Measurements from ENCODE around the gene ZBTB20. TPM values are rescaled to one million over a fixed set of nuclear protein-coding genes. Genes with fewer than 3 reads are reported as not detected.

The ZBTB20 gene
- total RNA-seq, 2 donors from 2014 or later: 112 to 120 TPM

DNA sequence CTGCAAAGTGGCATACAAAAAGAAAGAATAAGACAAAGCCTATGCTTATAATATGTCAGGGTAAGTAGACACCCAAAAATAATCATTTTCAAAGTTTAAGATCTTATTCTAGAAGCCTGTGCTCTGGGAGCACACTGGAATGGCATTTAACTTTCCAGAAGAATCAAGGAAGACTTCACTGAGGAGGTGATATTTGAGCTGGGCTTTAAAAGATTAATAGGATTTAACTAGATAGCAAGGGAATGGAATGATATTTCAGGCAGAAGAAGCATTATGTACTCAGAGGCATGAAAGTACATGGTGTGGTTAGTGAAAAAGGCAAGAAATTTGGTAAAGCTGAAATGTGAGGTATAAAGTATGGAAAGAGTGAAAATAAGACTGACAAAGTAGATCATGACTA, 106.8 kb downstream of the ZBTB20 start:
- Histone ChIP-seq H3K36me3 (no peaks in the 10 kb centered on the region), H3K4me1 (ENCODE audit: control insufficient read depth in 1 of 2, low read depth in 2 of 2) (peaks cover 20 to 27% of the 10 kb centered on the region in 2 donors), H3K27me3 (replicated peaks; ENCODE audit: insufficient read depth) (no peaks in the 10 kb centered on the region), H3K27ac (no peak overlapping the region), H3K9me3 (no peaks in the 10 kb centered on the region), H3K4me3 (no peak overlapping the region)
- TF ChIP-seq, protein P1, sequence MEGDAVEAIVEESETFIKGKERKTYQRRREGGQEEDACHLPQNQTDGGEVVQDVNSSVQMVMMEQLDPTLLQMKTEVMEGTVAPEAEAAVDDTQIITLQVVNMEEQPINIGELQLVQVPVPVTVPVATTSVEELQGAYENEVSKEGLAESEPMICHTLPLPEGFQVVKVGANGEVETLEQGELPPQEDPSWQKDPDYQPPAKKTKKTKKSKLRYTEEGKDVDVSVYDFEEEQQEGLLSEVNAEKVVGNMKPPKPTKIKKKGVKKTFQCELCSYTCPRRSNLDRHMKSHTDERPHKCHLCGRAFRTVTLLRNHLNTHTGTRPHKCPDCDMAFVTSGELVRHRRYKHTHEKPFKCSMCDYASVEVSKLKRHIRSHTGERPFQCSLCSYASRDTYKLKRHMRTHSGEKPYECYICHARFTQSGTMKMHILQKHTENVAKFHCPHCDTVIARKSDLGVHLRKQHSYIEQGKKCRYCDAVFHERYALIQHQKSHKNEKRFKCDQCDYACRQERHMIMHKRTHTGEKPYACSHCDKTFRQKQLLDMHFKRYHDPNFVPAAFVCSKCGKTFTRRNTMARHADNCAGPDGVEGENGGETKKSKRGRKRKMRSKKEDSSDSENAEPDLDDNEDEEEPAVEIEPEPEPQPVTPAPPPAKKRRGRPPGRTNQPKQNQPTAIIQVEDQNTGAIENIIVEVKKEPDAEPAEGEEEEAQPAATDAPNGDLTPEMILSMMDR (IDR thresholded peaks at IDR 0.05): no peak
- DNase-seq (ENCODE audit: low spot score): no peak
- no peak for ATAC-seq (ENCODE audit: insufficient number of reproducible peaks, low FRiP score, low read depth)

DNA sequence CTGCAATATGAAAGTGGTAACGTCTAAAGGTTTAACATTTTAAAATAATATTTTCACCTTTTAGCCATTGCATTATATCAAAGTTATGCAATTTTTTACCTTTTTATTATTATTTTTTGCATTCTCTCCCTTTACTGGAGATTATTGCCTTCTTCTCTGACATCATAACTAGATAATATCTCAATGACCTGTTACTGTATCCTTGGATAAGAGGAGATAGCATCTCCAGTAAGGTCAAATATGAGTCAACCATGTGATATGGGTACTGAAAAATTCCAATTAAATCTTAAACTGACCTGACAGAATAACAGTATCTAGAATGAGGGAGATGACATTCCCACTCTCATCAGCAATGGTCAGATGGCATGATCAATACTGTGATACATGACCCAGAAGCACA, 108.3 kb downstream of the ZBTB20 start:
- Histone ChIP-seq H3K4me3 (no peak overlapping the region), H3K27me3 (replicated peaks; ENCODE audit: insufficient read depth) (no peaks in the 10 kb centered on the region), H3K4me1 (ENCODE audit: control insufficient read depth in 1 of 2, low read depth in 2 of 2) (peaks cover 20 to 27% of the 10 kb centered on the region in 2 donors), H3K36me3 (no peaks in the 10 kb centered on the region), H3K9me3 (no peaks in the 10 kb centered on the region), H3K27ac (no peak overlapping the region)
- TF ChIP-seq, protein P1 (IDR thresholded peaks at IDR 0.05): no peak
- no peak for DNase-seq (ENCODE audit: low spot score)
- no peak for ATAC-seq (ENCODE audit: insufficient number of reproducible peaks, low FRiP score, low read depth)

DNA sequence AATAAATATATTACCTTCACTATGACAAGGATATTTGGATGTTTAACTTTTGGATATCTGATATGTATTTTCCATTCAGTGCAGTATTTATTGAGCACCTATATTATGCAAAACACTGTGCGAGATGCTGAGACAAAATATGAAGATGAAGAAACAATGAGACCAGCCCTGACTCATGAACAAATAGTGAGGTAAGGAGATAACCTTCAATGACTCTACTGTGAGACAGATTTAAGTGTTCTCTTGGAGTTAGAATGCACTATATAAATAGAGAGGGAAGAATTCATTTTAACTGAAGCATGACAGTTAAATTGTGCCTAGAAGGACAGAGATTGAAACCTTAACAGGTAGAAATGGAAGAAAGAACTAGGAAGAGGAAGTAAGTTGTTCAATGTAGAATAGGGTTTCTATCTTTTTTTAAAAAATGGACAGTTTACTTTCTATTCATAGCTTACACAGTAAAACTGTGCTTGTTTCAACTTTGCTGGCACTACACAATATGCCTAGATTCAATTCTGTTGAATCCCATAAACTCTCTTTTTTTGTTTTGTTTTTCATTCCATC, 124.2 kb downstream of the ZBTB20 start:
- DNase-seq (ENCODE audit: low spot score) (no peak), ATAC-seq (ENCODE audit: insufficient number of reproducible peaks, low FRiP score, low read depth) (no peak)
- H3K4me3 ChIP-seq: no peak overlapping the region
- peaks cover 15 to 25% of the 10 kb centered on the region in 2 donors for H3K4me1 ChIP-seq (ENCODE audit: control insufficient read depth in 1 of 2, low read depth in 2 of 2)
- H3K27ac ChIP-seq: no peak overlapping the region
- TF ChIP-seq, protein P1 (IDR thresholded peaks at IDR 0.05): no peak
- H3K9me3 ChIP-seq: no peaks in the 10 kb centered on the region
- H3K27me3 ChIP-seq (replicated peaks; ENCODE audit: insufficient read depth): no peaks in the 10 kb centered on the region
- no peaks in the 10 kb centered on the region for H3K36me3 ChIP-seq

DNA sequence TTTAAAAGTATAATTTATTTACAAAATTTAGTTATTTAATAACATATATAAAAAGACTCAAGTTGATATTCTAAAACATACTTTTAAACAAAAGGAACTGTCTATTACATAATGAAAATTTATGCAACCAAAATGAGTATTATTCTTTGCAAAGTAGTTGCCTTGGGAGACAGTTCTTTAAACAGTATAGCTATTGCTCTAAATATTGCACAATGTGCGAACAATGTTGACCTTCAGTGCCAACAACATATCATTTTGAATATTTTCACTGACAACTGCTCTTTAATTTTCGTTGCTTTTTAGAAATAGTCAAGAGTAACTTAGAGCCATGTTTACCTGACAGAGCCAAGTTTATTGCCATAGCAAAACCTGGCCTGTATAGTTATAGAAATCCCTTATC, 124.9 kb downstream of the ZBTB20 start:
- ATAC-seq (ENCODE audit: insufficient number of reproducible peaks, low FRiP score, low read depth): no peak
- H3K4me1 ChIP-seq (ENCODE audit: control insufficient read depth in 1 of 2, low read depth in 2 of 2): peaks cover 15 to 26% of the 10 kb centered on the region in 2 donors

DNA sequence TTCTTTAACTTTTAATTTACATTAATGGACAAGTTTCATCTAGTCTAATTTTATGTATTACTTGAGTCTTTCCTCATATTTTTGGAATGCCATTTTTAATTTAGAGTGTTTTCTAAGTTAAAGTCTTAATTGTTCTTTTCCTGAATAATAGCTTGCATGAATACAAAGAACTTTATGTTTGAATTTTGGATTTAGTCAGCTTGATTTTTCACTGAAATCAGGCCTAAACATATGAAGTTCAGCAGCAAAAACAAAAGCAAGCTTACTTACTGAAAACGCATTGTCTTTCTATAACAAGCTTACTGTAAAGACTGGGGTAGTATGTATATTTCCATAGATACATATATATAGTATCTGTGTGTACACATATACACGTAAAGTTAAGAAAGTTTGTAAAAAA, 126.0 kb downstream of the ZBTB20 start:
- Histone ChIP-seq H3K4me3 (no peak overlapping the region), H3K27me3 (replicated peaks; ENCODE audit: insufficient read depth) (no peaks in the 10 kb centered on the region), H3K4me1 (ENCODE audit: control insufficient read depth in 1 of 2, low read depth in 2 of 2) (peaks cover 15 to 26% of the 10 kb centered on the region in 2 donors), H3K9me3 (peaks cover 4% of the 10 kb centered on the region), H3K36me3 (no peaks in the 10 kb centered on the region), H3K27ac (no peak overlapping the region)
- DNase-seq (ENCODE audit: low spot score) (no peak), ATAC-seq (ENCODE audit: insufficient number of reproducible peaks, low FRiP score, low read depth) (no peak)
- TF ChIP-seq, protein P1 (IDR thresholded peaks at IDR 0.05): no peak

More for the DNA sequence above, 124.9 kb downstream of the ZBTB20 start:
- H3K27me3 ChIP-seq (replicated peaks; ENCODE audit: insufficient read depth): no peaks in the 10 kb centered on the region
- TF ChIP-seq, protein P1 (IDR thresholded peaks at IDR 0.05): no peak
- no peak overlapping the region for H3K27ac ChIP-seq
- H3K9me3 ChIP-seq: no peaks in the 10 kb centered on the region
- H3K4me3 ChIP-seq: no peak overlapping the region
- H3K36me3 ChIP-seq: no peaks in the 10 kb centered on the region
- DNase-seq (ENCODE audit: low spot score): no peak
